Mesothelial cell of epicardium (in vitro differentiated cells): Measurements from ENCODE around the gene RBM8A. TPM values are rescaled to one million over a fixed set of nuclear protein-coding genes. Genes with fewer than 3 reads are reported as not detected.

ENCODE experiments used
- DNase-seq, 2 experiments: peaks; one replicate each; pipeline ENCODE4 v3.0.0; 2021; ENCODE audit warnings: low spot score in 2 of 2; ENCODE audit not compliant: unreplicated experiment in 2 of 2
- H3K27ac Mint-ChIP-seq: 2 replicates; pipeline ENCODE4 v1.8.0; 2021; ENCODE audit warnings: mixed read lengths
- H3K27me3 Mint-ChIP-seq: 2 replicates; pipeline ENCODE4 v1.8.0; 2021; ENCODE audit warnings: low read depth, mixed read lengths
- H3K36me3 Mint-ChIP-seq: 2 replicates; pipeline ENCODE4 v1.8.0; 2021; ENCODE audit warnings: mixed read lengths
- H3K4me1 Mint-ChIP-seq: 2 replicates; pipeline ENCODE4 v1.8.0; 2021; ENCODE audit warnings: mixed read lengths
- H3K4me3 Mint-ChIP-seq: 2 replicates; pipeline ENCODE4 v1.8.0; 2021; ENCODE audit warnings: mild to moderate bottlenecking, moderate library complexity, mixed read lengths
- H3K9me3 Mint-ChIP-seq: 2 replicates; pipeline ENCODE4 v1.8.0; 2021; ENCODE audit warnings: mixed read lengths
- CTCF ChIP-seq: fragments of 200-600 bp; sonication (generic); IDR thresholded peaks from one replicate; pipeline ENCODE4 v1.5.0; 2021; ENCODE audit warnings: antibody characterized with exemption; ENCODE audit not compliant: unreplicated experiment
- total RNA-seq: library from RNA; stranded (reverse); gene quantifications from 3 replicates; pipeline ENCODE4 v1.2.1, GENCODE V29; 2021

The RBM8A gene
- total RNA-seq, 1 donor from 2014 or later = 148 TPM

DNA sequence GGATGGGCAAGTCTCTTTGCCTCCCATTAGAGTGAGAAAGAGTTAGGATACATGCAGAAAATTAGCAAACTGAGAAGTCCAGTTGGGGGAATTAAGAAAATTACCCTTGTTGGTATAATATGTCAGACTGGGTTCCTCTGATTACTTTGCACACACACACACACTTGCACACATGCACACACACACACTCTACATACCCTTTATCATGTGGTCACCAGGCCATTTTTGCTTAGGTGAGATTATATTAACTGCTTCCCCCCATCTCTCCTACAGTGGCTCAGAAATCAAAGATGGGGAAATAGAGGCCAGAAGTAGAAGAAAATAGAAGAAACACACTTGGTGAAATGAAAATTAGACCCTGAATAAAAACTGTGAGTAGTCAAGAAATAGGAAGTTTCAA, 31.4 kb upstream of the RBM8A start:
- H3K4me3 Mint-ChIP-seq = no peak overlapping the region
- no peaks in the 10 kb centered on the region for H3K9me3 Mint-ChIP-seq
- TF ChIP-seq CTCF = no peak
- peaks cover 74% of the 10 kb centered on the region for H3K27me3 Mint-ChIP-seq
- no peak overlapping the region for H3K27ac Mint-ChIP-seq
- H3K4me1 Mint-ChIP-seq = peaks cover 51% of the 10 kb centered on the region
- no peaks in the 10 kb centered on the region for H3K36me3 Mint-ChIP-seq
- no peak for DNase-seq

GRCh38 chr1:145957443-145958319, 30.4 kb upstream of the RBM8A start, which contains the start of gene LIX1L:
Gene LIX1L, minus strand, starts transcription at chr1:145958017. Its CDS starts 90 bp downstream, at chr1:145957927.
- Mint-ChIP-seq H3K4me1 (peaks cover 41% of the 10 kb centered on the region), H3K27me3 (peaks cover 74% of the 10 kb centered on the region), H3K4me3 (peak within 1 kb of the TSS; percentile 80), H3K27ac (peak within 1 kb of the TSS; percentile 82), H3K36me3 (no peaks in the 10 kb centered on the region), H3K9me3 (no peaks in the 10 kb centered on the region)
- TF ChIP-seq CTCF = no peak
- DNase-seq = peak; percentile 81 to 92

DNA sequence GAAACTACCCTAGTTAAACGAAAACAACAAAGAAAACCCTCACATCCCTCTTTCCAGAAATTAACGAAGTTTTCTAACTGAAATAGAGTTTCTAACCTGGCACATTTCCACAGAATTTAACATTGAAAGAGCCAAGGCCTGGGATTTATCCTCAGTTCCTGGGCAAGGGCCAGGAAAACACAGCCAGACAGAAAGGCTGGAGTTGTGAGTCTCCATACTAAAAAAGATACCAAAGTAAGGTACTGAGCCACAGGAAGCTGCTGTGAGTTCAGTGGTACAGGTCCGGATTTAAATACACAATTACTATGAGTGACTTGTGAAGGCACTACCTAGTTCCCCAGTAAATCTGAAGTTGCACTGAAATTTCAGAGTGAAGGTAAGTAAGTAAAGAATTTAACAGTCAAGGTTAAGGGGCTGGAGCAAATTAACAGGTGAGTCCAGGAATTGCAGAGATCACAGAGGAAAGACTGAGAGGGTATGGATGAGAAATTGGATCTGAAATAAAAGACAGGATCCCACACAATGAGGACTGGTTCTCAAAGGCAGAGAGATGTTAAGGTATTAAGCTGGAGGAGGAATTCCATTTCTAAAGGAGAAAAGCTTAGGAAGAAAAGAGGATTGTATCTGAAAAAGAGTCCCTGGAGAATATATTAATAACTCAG, 29.6 kb upstream of the RBM8A start:
- H3K27ac Mint-ChIP-seq = peak overlapping the region; percentile 82
- H3K4me1 Mint-ChIP-seq = peaks cover 35% of the 10 kb centered on the region
- no peak for DNase-seq
- peaks cover 68% of the 10 kb centered on the region for H3K27me3 Mint-ChIP-seq
- TF ChIP-seq CTCF = no peak
- H3K9me3 Mint-ChIP-seq = no peaks in the 10 kb centered on the region
- peak overlapping the region; percentile 80 for H3K4me3 Mint-ChIP-seq
- no peaks in the 10 kb centered on the region for H3K36me3 Mint-ChIP-seq

DNA sequence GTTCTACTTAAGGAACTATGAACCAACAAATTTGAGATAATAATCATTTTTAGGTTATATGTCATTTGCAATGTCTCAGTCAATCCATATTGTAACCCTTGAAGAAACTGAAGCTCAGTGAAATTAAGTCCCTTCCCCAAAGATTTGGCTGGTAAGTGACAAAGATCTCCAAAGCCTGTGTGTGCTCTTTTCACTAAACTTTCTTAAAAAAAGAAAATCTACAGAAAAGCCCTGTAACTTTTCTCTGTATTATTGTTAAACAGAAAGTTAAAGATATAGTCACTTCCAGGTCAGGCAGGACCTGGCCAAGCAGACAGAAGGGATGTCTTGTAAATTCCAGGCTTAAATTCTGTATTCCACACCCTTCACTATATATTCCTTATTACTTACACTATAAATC, 29.1 kb upstream of the RBM8A start:
- peaks cover 63% of the 10 kb centered on the region for H3K27me3 Mint-ChIP-seq
- H3K4me3 Mint-ChIP-seq = peak overlapping the region; percentile 80
- no peaks in the 10 kb centered on the region for H3K9me3 Mint-ChIP-seq
- peaks cover 29% of the 10 kb centered on the region for H3K4me1 Mint-ChIP-seq
- H3K27ac Mint-ChIP-seq = peak overlapping the region; percentile 82
- TF ChIP-seq CTCF = no peak
- no peak for DNase-seq
- no peaks in the 10 kb centered on the region for H3K36me3 Mint-ChIP-seq

DNA sequence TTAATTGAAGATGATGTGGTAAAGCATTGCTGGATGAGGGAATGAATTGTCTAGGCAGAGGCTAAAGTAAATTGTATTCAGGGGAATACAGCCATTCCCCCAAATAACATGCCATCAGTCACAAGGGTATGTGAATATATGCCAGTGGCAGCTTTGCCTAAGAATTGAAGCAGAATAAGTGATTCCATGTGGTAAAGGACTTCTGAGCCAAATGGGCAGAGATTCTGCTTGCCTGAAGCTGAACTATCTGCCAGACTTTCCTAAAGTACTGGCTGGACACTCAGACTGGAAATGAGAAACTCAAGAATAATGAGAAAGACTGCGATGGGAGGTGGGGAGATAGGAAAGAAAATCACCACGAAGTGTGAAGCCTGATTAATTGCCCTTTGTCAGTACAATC, 28.2 kb upstream of the RBM8A start:
- no peak for TF ChIP-seq CTCF
- Mint-ChIP-seq H3K27me3 (peaks cover 53% of the 10 kb centered on the region), H3K36me3 (no peaks in the 10 kb centered on the region), H3K4me1 (peaks cover 23% of the 10 kb centered on the region), H3K27ac (peak overlapping the region; percentile 17), H3K9me3 (no peaks in the 10 kb centered on the region), H3K4me3 (peak overlapping the region; percentile 80)
- no peak for DNase-seq
